ENCODE measurements around the gene NOLC1.

Gene NOLC1

DNA sequence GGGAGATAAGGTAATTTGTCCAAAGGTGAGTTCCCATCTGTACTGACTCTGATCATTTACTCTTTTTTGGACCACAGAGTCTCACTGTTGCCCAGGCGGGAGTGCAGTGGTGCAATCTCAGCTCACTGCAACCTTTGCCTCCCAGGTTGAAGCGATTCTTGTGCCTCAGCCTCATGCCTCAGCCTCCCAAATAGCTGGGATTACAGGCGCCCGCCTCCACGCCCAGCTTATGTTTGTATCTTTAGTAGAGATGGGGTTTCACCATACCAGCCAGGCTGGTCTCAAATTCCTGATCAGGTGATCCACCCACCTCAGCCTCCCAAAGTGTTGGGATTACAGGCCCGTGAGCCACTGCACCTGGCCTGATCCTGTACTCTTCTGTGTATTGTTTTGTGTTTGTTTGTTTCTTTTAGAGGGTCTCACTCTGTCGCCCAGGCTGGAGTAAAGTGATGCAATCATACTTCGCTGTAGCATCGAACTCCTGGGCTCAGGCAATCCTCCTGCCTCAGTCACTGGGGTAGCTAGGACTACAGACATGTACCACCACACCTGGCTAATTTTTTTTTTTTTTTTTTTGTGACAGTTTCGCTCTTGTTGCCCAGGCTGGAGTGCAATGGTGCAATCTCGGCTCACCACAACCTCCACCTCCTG is 2.4 kb downstream of the NOLC1 start:
- no peak for DNase-seq (ENCODE audit: extremely low spot score)
- TF ChIP-seq LEF1 (IDR thresholded peaks at IDR 0.05; ENCODE audit: borderline replicate concordance) (no peak), FOXA1 (IDR thresholded peaks at IDR 0.05) (no peak), TARDBP (IDR thresholded peaks at IDR 0.05) (no peak), FOXK2 (IDR thresholded peaks at IDR 0.05) (no peak), SUZ12 (IDR thresholded peaks at IDR 0.05) (no peak), ARNT (IDR thresholded peaks at IDR 0.05) (no peak), SP1 (IDR thresholded peaks at IDR 0.05) (no peak)
- TF ChIP-seq, protein P1, sequence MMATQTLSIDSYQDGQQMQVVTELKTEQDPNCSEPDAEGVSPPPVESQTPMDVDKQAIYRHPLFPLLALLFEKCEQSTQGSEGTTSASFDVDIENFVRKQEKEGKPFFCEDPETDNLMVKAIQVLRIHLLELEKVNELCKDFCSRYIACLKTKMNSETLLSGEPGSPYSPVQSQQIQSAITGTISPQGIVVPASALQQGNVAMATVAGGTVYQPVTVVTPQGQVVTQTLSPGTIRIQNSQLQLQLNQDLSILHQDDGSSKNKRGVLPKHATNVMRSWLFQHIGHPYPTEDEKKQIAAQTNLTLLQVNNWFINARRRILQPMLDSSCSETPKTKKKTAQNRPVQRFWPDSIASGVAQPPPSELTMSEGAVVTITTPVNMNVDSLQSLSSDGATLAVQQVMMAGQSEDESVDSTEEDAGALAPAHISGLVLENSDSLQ (IDR thresholded peaks at IDR 0.05) = no peak
- ChIA-PET CTCF (no interaction called here), POLR2A (no interaction called here)

DNA sequence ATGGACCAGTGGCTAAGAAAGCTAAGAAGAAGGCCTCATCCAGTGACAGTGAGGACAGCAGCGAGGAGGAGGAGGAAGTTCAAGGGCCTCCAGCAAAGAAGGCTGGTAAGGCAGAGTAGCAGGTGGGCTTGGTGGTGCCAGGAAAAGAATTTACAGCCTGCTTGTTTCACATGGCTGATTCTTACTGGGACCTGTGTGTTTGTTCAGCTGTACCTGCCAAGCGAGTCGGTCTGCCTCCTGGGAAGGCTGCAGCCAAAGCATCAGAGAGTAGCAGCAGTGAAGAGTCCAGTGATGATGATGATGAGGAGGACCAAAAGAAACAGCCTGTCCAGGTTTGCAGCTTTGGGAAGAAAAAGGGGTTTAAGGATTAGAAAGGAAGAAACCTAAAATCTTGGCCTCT is 5.0 kb downstream of the NOLC1 start:
- ChIA-PET CTCF (interaction anchor here (1.3 kb wide), 1 partner anchor 12 kb away, joined by 3 read pairs; no protein-coding TSS in a partner anchor), POLR2A (interaction anchor here (1.1 kb wide), 1 partner anchor 12 kb away, joined by 4 read pairs; no protein-coding TSS in a partner anchor)
- no peak for DNase-seq (ENCODE audit: extremely low spot score)
- no peak for TF ChIP-seq FOXA1 (IDR thresholded peaks at IDR 0.05)
- no peak for TF ChIP-seq BHLHE40 (IDR thresholded peaks at IDR 0.05; ENCODE audit: borderline replicate concordance)
- TF ChIP-seq ZNF384 (IDR thresholded peaks at IDR 0.05) = no peak
- TF ChIP-seq CTBP1 (IDR thresholded peaks at IDR 0.05; ENCODE audit: borderline replicate concordance) = no peak
- TF ChIP-seq SUZ12 (IDR thresholded peaks at IDR 0.05) = no peak
- TF ChIP-seq, protein P1 (IDR thresholded peaks at IDR 0.05) = no peak
- TF ChIP-seq TARDBP (IDR thresholded peaks at IDR 0.05) = no peak
- TF ChIP-seq L3MBTL2 (conservative IDR thresholded peaks at IDR 0.05) = no peak
- no peak for TF ChIP-seq FOXM1 (IDR thresholded peaks at IDR 0.05; ENCODE audit: borderline replicate concordance)
- no peak for TF ChIP-seq FOXK2 (IDR thresholded peaks at IDR 0.05)
- TF ChIP-seq ARNT (IDR thresholded peaks at IDR 0.05) = no peak
- no peak for TF ChIP-seq NFRKB (IDR thresholded peaks at IDR 0.05)
- TF ChIP-seq LEF1 (IDR thresholded peaks at IDR 0.05; ENCODE audit: borderline replicate concordance) = no peak
- no peak for TF ChIP-seq ELF4 (IDR thresholded peaks at IDR 0.05)
- no peak for TF ChIP-seq SP1 (IDR thresholded peaks at IDR 0.05)
- no peak for TF ChIP-seq HDGF (IDR thresholded peaks at IDR 0.05; ENCODE audit: borderline replicate concordance)

DNA sequence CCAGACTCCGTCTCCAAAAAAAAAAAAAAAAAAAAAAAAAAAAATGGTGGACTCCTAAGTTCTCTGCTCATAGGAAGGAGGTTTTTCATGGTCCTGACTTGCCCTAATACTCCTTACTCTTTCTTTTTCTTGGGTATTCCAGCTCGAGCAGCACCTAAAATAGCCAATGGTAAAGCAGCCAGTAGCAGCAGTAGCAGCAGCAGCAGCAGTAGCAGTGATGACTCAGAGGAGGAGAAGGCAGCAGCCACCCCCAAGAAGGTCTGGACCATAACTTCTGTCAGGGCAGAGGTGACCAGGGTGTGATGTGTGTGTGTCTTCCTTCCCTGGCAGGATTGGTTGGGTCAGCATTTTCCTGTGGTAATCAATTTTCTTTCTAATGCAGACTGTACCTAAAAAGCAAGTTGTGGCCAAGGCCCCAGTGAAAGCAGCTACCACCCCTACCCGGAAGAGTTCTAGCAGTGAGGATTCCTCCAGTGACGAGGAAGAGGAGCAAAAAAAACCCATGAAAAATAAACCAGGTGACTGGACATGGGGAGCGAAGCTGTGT is 6.9 kb downstream of the NOLC1 start:
- TF ChIP-seq FOXM1 (IDR thresholded peaks at IDR 0.05; ENCODE audit: borderline replicate concordance) (no peak), SUZ12 (IDR thresholded peaks at IDR 0.05) (no peak), TARDBP (IDR thresholded peaks at IDR 0.05) (no peak), ZNF384 (IDR thresholded peaks at IDR 0.05) (no peak)
- POLR2A ChIA-PET = no interaction called here
- CTCF ChIA-PET = interaction anchor here (2.8 kb wide), 1 partner anchor 11 kb away, joined by 14 read pairs; no protein-coding TSS in a partner anchor
- no peak for DNase-seq (ENCODE audit: extremely low spot score)

DNA sequence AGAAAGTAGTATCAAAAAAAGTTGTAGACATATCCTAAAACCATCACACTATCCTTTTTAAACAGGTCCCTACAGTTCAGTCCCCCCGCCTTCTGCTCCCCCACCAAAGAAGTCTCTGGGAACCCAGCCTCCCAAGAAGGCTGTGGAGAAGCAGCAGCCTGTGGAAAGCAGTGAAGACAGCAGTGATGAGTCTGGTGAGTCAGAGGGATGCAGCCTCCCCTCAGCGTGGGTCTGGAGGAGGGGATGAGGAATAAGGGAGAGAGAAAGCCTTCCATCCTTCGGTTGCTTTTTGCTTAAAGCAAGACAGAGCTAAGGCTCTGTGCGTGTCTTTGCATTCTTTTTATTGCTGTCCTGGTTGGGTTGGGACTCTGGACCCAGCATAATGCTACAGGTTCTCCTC is 7.6 kb downstream of the NOLC1 start:
- DNase-seq (ENCODE audit: extremely low spot score) = no peak
- ChIA-PET POLR2A (interaction anchor here (1.4 kb wide), 1 partner anchor 10 kb away, joined by 3 read pairs; no protein-coding TSS in a partner anchor), CTCF (interaction anchor here (2.8 kb wide), 1 partner anchor 10 kb away, joined by 14 read pairs; no protein-coding TSS in a partner anchor)
- no peak for TF ChIP-seq TARDBP (IDR thresholded peaks at IDR 0.05)
- TF ChIP-seq L3MBTL2 (conservative IDR thresholded peaks at IDR 0.05) = no peak
- TF ChIP-seq, protein P1 (IDR thresholded peaks at IDR 0.05) = no peak
- no peak for TF ChIP-seq ZNF384 (IDR thresholded peaks at IDR 0.05)
- TF ChIP-seq HDGF (IDR thresholded peaks at IDR 0.05; ENCODE audit: borderline replicate concordance) = no peak
- TF ChIP-seq LEF1 (IDR thresholded peaks at IDR 0.05; ENCODE audit: borderline replicate concordance) = no peak
- no peak for TF ChIP-seq ARNT (IDR thresholded peaks at IDR 0.05)
- TF ChIP-seq FOXK2 (IDR thresholded peaks at IDR 0.05) = no peak
- no peak for TF ChIP-seq FOXA1 (IDR thresholded peaks at IDR 0.05)
- TF ChIP-seq NFRKB (IDR thresholded peaks at IDR 0.05) = no peak
- TF ChIP-seq SP1 (IDR thresholded peaks at IDR 0.05) = no peak
- TF ChIP-seq BHLHE40 (IDR thresholded peaks at IDR 0.05; ENCODE audit: borderline replicate concordance) = no peak

DNA sequence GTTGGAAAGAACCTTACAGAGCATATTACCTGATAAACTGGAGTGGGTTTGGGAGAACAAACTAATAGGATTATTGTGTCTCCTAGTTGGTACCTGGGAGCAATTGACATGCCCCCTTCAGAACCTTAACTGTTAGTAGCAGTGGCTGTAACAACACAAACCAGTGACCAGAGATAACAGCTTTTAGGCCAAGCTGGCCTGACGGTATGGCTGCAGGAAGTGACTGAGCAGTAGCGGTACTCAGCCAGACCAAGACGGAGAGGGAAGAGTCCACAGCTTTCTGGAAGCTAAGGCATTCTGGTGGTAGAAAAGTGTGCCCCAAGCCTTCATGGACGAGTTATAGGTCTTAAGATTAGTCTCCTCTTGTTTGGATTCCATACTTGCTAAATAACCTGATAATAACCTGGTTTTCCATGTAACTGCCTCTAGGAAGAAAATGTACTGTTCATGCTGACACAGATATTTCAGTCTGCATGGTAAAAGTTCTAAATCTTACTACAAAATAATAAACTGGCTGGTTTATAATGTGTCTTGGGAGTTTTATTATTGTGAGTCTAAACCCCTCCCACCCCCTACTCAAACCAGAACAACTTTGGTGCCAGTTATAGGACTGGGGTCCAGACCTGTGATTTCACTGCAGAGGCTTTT is 11.3 kb downstream of the NOLC1 start:
- POLR2A ChIA-PET = no interaction called here
- TF ChIP-seq SUZ12 (IDR thresholded peaks at IDR 0.05) = no peak
- TF ChIP-seq FOXK2 (IDR thresholded peaks at IDR 0.05) = no peak
- no peak for TF ChIP-seq NFRKB (IDR thresholded peaks at IDR 0.05)
- TF ChIP-seq, protein P1 (IDR thresholded peaks at IDR 0.05) = no peak
- DNase-seq (ENCODE audit: extremely low spot score) = no peak
- CTCF ChIA-PET = no interaction called here

DNA sequence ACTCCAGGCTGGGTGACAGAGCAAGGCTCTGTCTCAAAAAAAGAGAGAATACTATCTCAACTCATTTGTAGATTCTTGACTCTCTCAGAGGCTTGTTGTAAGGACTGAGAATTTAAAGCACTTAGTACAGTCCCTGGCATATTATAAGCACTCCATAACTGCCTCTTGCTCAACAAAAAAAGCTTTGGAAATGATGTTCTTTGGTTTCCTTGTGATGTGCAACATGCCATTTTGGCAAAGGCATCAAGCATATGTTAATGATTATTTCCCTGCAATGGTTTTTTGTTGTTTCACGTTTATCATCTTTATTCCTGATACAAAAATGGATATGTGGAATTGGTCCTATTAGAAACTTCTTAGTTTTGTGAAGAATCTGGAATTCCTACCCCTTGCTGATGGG is 15.7 kb downstream of the NOLC1 start:
- TF ChIP-seq LEF1 (IDR thresholded peaks at IDR 0.05; ENCODE audit: borderline replicate concordance) (no peak), CTBP1 (IDR thresholded peaks at IDR 0.05; ENCODE audit: borderline replicate concordance) (no peak), SUZ12 (IDR thresholded peaks at IDR 0.05) (no peak), NFRKB (IDR thresholded peaks at IDR 0.05) (no peak)
- DNase-seq (ENCODE audit: extremely low spot score) = no peak
- CTCF ChIA-PET = interaction anchor here (0.6 kb wide), 1 partner anchor 193 kb away, joined by 3 read pairs; no protein-coding TSS in a partner anchor
- POLR2A ChIA-PET = no interaction called here
